ENCODE data around the gene TMEM243. TPM values are rescaled to one million over a fixed set of nuclear protein-coding genes. Genes with fewer than 3 reads are reported as not detected.

TMEM243 gene
- total RNA-seq, 2 donors from 2014 or later: 16.4 to 23.1 TPM

DNA sequence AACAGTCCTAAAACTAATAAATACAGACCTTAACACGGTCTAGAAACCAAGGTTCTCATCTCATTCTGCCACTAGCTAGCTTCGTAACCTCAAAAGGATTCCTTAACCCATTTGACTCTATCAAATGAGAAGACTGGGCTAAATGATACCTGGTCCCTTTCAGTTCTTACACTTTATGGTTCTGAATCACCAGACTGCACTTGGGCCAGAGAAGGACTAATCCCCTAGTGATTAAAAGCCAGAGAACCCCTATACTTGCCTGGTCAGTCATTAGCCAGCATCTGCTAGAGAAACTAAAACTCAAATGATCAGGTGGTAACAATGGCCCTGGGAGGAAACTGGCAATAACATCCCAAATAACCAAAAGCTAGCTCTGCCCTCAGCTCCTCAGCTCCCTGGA is 16.8 kb downstream of the TMEM243 start:
- intact Hi-C loops (cut with DNase I): no loop called here
- H3K9ac ChIP-seq (ENCODE audit: low read depth in 2 of 2, low read length in 2 of 2): no peak overlapping the region
- TF ChIP-seq, protein P1, sequence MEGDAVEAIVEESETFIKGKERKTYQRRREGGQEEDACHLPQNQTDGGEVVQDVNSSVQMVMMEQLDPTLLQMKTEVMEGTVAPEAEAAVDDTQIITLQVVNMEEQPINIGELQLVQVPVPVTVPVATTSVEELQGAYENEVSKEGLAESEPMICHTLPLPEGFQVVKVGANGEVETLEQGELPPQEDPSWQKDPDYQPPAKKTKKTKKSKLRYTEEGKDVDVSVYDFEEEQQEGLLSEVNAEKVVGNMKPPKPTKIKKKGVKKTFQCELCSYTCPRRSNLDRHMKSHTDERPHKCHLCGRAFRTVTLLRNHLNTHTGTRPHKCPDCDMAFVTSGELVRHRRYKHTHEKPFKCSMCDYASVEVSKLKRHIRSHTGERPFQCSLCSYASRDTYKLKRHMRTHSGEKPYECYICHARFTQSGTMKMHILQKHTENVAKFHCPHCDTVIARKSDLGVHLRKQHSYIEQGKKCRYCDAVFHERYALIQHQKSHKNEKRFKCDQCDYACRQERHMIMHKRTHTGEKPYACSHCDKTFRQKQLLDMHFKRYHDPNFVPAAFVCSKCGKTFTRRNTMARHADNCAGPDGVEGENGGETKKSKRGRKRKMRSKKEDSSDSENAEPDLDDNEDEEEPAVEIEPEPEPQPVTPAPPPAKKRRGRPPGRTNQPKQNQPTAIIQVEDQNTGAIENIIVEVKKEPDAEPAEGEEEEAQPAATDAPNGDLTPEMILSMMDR (IDR thresholded peaks at IDR 0.05): no peak

GRCh38 chr7:87202208-87202607 is 17.3 kb downstream of the TMEM243 start:
- no peak overlapping the region for H3K27ac ChIP-seq
- TF ChIP-seq, protein P1 (IDR thresholded peaks at IDR 0.05): no peak
- no peak for DNase-seq
- no peaks in the 10 kb centered on the region for H3K27me3 ChIP-seq
- no peaks in the 10 kb centered on the region for H3K36me3 ChIP-seq
- intact Hi-C loops (cut with DNase I): no loop called here
- H3K9ac ChIP-seq (ENCODE audit: low read depth in 2 of 2, low read length in 2 of 2): no peak overlapping the region
- no peaks in the 10 kb centered on the region for H3K9me3 ChIP-seq
- peaks cover 2% of the 10 kb centered on the region for H3K4me1 ChIP-seq
- H3K4me3 ChIP-seq: no peak overlapping the region

More for the DNA sequence above, 16.8 kb downstream of the TMEM243 start:
- no peak for DNase-seq
- H3K4me1 ChIP-seq: peaks cover 2% of the 10 kb centered on the region
- no peak overlapping the region for H3K27ac ChIP-seq
- no peaks in the 10 kb centered on the region for H3K36me3 ChIP-seq
- H3K27me3 ChIP-seq: no peaks in the 10 kb centered on the region
- no peaks in the 10 kb centered on the region for H3K9me3 ChIP-seq
- H3K4me3 ChIP-seq: no peak overlapping the region

DNA sequence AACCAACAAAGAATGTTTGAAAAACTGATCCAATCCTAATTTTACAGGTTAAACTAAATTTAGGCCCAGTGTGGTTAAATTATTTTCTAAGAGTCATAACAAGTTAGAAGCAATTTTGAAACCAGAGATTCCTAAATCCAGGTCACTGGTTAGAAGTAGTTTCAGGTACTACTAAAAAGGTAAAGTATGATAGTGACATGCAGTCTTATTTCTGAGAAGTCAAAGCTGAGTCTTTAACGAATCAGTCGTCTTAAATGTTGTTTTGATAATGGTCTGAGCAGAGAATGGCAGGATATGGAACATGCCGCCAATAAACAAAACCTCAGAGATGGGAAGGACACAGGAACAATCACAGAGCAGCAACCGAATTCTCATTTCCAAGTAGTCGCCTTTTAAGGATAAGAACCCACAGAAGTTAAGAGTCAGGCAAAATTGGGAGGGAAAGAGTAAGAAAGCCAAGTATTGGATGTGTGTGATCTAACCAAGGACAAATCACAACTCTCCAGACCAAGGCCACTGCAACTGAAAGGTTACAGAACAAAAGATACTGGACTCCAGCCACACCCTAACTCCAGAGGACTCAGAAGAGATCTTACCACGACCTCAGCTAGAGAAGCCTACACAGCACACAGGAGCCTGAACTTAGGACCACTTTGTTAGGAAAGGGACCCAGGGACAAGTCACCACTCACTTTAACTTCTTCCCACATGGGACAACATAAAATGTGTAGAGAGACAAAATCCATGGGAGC is 19.7 kb downstream of the TMEM243 start:
- TF ChIP-seq, protein P1 (IDR thresholded peaks at IDR 0.05): no peak
- Histone ChIP-seq H3K36me3 (peaks cover 13% of the 10 kb centered on the region), H3K27ac (no peak overlapping the region), H3K9ac (ENCODE audit: low read depth in 2 of 2, low read length in 2 of 2) (no peak overlapping the region), H3K9me3 (no peaks in the 10 kb centered on the region), H3K4me3 (no peak overlapping the region), H3K4me1 (peaks cover 2% of the 10 kb centered on the region), H3K27me3 (no peaks in the 10 kb centered on the region)
- DNase-seq: no peak
- intact Hi-C loops (cut with DNase I): no loop called here

GRCh38 chr7:87199241-87199640 is 20.3 kb downstream of the TMEM243 start:
- Histone ChIP-seq H3K4me1 (peaks cover 2% of the 10 kb centered on the region), H3K9ac (ENCODE audit: low read depth in 2 of 2, low read length in 2 of 2) (no peak overlapping the region), H3K27ac (no peak overlapping the region), H3K36me3 (peaks cover 15% of the 10 kb centered on the region), H3K4me3 (no peak overlapping the region), H3K9me3 (no peaks in the 10 kb centered on the region), H3K27me3 (no peaks in the 10 kb centered on the region)
- intact Hi-C loops (cut with DNase I): no loop called here
- DNase-seq: no peak
- TF ChIP-seq, protein P1 (IDR thresholded peaks at IDR 0.05): no peak

- no peak for DNase-seq
- Histone ChIP-seq H3K9me3 (no peaks in the 10 kb centered on the region), H3K36me3 (peaks cover 22% of the 10 kb centered on the region), H3K27me3 (no peaks in the 10 kb centered on the region), H3K4me1 (no peaks in the 10 kb centered on the region), H3K9ac (ENCODE audit: low read depth in 2 of 2, low read length in 2 of 2) (no peak overlapping the region), H3K27ac (no peak overlapping the region), H3K4me3 (no peak overlapping the region)
- TF ChIP-seq, protein P1 (IDR thresholded peaks at IDR 0.05): no peak
- intact Hi-C loops (cut with DNase I): no loop called here
Observed at GRCh38 chr7:87193912-87194311, 25.6 kb downstream of the TMEM243 start.
